GM13977 (cell line): ENCODE results near the gene TTK.

Experiments
- DNase-seq: peaks from one replicate; pipeline ENCODE4 v3.0.0; 2012; ENCODE audit warnings: low spot score
- CTCF ChIP-seq: IDR thresholded peaks from 2 replicates; pipeline ENCODE4 v1.5.1; 2012; ENCODE audit warnings: mild to moderate bottlenecking, control low read depth; ENCODE audit not compliant: insufficient read depth; ENCODE audit errors: extremely low read depth, missing control alignments
- in situ Hi-C: fragments of 300-500 bp; cut with MboI; formaldehyde crosslinking; loops from one replicate; pipeline ENCODE4 v1.12.0; 2022; ENCODE audit warnings: low sequenced_read_pairs, low pct_unique_long_range_greater_than_20kb, mixed read lengths, inconsistent platforms; ENCODE audit not compliant: unreplicated experiment

TTK gene

GRCh38 chr6:79981652-79982051 is 22.8 kb upstream of the TTK start:
- in situ Hi-C loops: no loop called here
- no peak for TF ChIP-seq CTCF
- DNase-seq: no peak

GRCh38 chr6:79984261-79984660 is 20.2 kb upstream of the TTK start:
- no peak for TF ChIP-seq CTCF
- no peak for DNase-seq
- in situ Hi-C loops: no loop called here

DNA sequence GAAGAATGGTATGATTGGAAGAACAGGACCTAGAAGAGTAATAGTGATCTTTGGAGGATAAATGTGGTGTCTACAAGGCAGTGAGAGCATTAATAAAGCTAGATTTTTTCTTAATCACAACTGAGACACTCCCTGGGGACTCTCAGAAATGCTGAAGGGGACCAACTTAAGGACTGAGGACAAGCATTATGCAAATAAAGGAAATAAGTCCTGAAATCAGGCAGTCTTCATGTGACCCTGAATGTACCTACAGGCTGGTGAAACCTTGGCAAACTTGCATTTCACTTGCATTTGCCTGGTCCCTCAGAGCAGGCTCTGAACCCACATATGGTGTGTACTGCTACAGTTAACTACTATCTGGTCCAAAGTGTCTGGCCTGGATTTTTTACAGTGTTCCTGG is 19.3 kb upstream of the TTK start:
- DNase-seq: no peak
- no peak for TF ChIP-seq CTCF
- in situ Hi-C loops: no loop called here

DNA sequence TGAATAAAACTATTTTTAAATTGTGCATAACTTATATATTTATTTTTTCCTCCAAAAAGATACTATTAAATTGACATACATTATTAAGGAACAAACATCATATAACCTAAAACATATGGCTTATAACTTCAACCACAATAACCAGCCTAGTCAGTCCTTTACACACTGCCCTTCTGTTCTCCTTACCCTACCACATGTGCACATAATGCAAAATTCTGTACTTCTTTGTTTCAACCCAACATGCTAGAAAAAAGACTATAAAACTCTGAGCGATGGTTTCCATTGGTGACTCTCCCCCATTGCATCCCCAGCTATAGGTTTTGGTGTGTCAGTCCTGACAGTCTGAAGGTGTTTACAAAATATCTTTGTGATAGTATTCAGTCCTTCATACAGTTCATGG is 14.8 kb upstream of the TTK start:
- no peak for TF ChIP-seq CTCF
- in situ Hi-C loops: no loop called here
- DNase-seq: no peak

DNA sequence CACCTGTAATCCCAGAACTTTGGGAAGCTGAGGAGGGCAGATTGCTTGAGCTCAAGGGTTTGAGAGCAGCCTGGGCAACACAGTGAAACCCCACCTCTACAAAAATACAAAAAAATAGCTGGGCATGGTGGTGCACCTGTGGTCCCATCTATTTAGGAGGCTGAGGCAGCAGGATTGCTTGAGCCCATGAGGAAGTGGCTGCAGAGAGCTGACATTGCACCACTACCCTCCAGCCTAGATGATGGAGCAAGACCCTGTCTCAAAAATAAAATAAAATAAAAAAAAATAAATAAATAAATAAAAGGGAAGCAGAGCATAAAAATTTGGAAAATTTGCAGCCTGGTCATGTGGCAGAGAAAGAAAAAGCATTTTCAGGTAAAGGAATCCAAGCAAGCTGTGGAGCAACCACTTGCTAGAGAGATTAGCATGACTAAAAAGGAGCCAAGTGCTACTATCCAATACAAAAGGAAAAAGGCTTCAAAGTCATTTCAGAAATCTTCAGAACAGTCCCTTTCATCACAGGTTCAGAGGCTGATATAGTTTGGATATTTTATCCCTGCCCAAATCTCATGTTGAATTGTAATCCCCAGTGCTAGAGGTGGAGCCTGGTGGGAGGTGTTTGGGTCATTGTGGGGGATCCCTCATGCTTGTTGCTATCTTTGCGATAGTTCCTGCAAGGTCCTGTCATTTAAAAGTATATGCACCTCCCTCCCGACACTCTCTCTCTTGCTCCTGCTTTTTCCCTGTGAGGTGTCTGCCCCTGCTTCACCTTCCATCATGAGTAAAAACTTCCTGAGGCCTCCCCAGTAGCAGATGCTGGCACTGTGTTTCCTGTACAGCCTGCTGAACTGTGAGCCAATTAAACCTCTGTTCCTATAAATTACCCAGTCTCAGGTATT is 11.2 kb upstream of the TTK start:
- in situ Hi-C loops: no loop called here
- no peak for DNase-seq
- TF ChIP-seq CTCF: no peak

- no peak for DNase-seq
- no peak for TF ChIP-seq CTCF
- in situ Hi-C loops: no loop called here
These were observed 10.5 kb upstream of the TTK start for GRCh38 chr6:79993911-79994309.
